Keratinocyte (primary cell): ENCODE data around the gene PARP16.

Source experiments
- CTCF ChIP-seq, 3 experiments: IDR thresholded peaks in 1 of 3; conservative IDR thresholded peaks in 1 of 3; optimal IDR thresholded peaks in 1 of 3; 2 replicates in 2 of 3; 3 replicates in 1 of 3; pipeline versions ENCODE3 to v1.5.1; 2011; ENCODE audit warnings: low read length in 3 of 3, mild to moderate bottlenecking in 3 of 3, moderate library complexity in 2 of 3, control low read depth in 1 of 3, inconsistent platforms in 1 of 3; ENCODE audit not compliant: insufficient read depth in 2 of 3; ENCODE audit errors: extremely low read depth in 1 of 3
- EZH2 ChIP-seq: IDR thresholded peaks from one replicate; pipeline ENCODE4 v1.6.1; 2012; ENCODE audit warnings: inconsistent platforms, mild to moderate bottlenecking, low read length, moderate library complexity

GRCh38 chr15:65333856-65334255 lies 47.2 kb upstream of the PARP16 start:
- TF ChIP-seq CTCF (optimal IDR thresholded peaks at IDR 0.05 in 1 of 3, IDR thresholded peaks at IDR 0.05 in 1 of 3, conservative IDR thresholded peaks at IDR 0.05 in 1 of 3; ENCODE audit: extremely low read depth in 1 of 3, insufficient read depth in 2 of 3, low read length in 3 of 3) (no peak), EZH2 (no peak)
